ENCODE data around the gene PTH1R. TPM values are rescaled to one million over a fixed set of nuclear protein-coding genes. Genes with fewer than 3 reads are reported as not detected.

PTH1R gene
- total RNA-seq, 2 donors from 2014 or later, result 0.69 to 4.8 TPM

DNA sequence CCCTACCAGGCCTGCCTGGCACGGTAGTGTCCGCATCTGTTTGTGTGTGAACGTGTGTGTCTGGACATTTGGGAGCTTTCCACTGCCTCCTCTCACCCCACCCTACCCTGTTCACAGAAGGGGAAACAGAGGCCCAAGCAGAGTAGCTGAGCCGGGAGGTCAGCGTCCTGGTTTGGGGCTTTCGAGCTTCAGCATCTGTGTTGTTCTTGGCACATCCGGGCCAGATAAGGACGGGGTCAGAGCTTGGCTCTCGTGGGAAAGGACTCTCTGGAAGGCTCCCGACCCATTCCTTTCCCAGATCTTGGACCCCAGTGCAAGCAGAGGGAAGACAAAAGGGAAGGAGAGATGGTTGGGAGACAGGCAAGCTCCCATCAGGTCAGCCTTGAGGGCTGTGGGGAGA lies 6.3 kb upstream of the PTH1R start:
- H3K4me1 ChIP-seq (ENCODE audit: control insufficient read depth, insufficient read depth, low read length), result no peaks in the 10 kb centered on the region
- no peak overlapping the region for H3K27ac Mint-ChIP-seq
- no peaks in the 10 kb centered on the region for H3K4me1 Mint-ChIP-seq
- no peak for TF ChIP-seq CTCF (conservative IDR thresholded peaks at IDR 0.05)
- H3K36me3 ChIP-seq (ENCODE audit: control insufficient read depth, insufficient read depth, low read length), result no peaks in the 10 kb centered on the region
- no peak overlapping the region for H3K9ac ChIP-seq (ENCODE audit: extremely low read depth, low read length, poor library complexity, severe bottlenecking)
- peaks cover 49% of the 10 kb centered on the region for H3K27me3 Mint-ChIP-seq (ENCODE audit: insufficient read depth)
- H3K4me3 Mint-ChIP-seq, result no peak overlapping the region
- no peak for DNase-seq
- no peaks in the 10 kb centered on the region for H3K9me3 ChIP-seq (ENCODE audit: control insufficient read depth, low read length)
- H3K9me3 Mint-ChIP-seq, result no peaks in the 10 kb centered on the region
- no peaks in the 10 kb centered on the region for H3K36me3 Mint-ChIP-seq (ENCODE audit: low read depth)
- no peaks in the 10 kb centered on the region for H3K27me3 ChIP-seq (ENCODE audit: control insufficient read depth, insufficient read depth, low read length, poor library complexity, severe bottlenecking)
- 92% methylated on average over 6 to 10 of the region's 10 CpGs for WGBS, 2 experiments (ENCODE audit: insufficient coverage in 1 of 2, insufficient read length in 1 of 2)
- H3K27ac ChIP-seq (ENCODE audit: low read depth, low read length), result no peak overlapping the region
- H3K4me3 ChIP-seq (ENCODE audit: low read length), result no peak overlapping the region

DNA sequence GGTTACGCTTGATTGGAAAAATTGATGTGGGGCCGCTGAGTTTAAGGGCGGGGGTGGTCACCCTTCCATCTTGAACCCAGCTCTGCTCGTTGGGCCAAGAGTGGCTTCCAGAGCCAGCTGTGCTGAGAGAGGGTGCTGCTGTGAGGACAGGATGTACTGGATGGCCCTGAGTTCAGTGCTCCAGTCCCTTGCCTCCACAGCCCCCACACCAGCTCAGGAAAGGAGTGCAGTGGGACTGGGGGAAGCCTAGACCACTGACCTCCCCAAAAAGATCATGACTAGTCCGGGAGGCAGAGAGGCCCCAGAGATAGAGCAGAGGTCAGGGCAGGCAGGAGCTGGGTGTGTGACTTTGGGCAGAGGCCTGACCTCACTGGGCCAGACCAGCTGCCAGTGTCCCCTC lies 4.0 kb upstream of the PTH1R start:
- no peak for DNase-seq
- Histone ChIP-seq H3K4me3 (ENCODE audit: low read length) (no peak overlapping the region), H3K36me3 (ENCODE audit: control insufficient read depth, insufficient read depth, low read length) (no peaks in the 10 kb centered on the region), H3K9me3 (ENCODE audit: control insufficient read depth, low read length) (no peaks in the 10 kb centered on the region), H3K27me3 (ENCODE audit: control insufficient read depth, insufficient read depth, low read length, poor library complexity, severe bottlenecking) (no peaks in the 10 kb centered on the region), H3K27ac (ENCODE audit: low read depth, low read length) (no peak overlapping the region), H3K4me1 (ENCODE audit: control insufficient read depth, insufficient read depth, low read length) (peaks cover 3% of the 10 kb centered on the region), H3K9ac (ENCODE audit: extremely low read depth, low read length, poor library complexity, severe bottlenecking) (no peak overlapping the region)
- H3K4me3 Mint-ChIP-seq, result no peak overlapping the region
- H3K27ac Mint-ChIP-seq, result no peak overlapping the region
- TF ChIP-seq CTCF (conservative IDR thresholded peaks at IDR 0.05), result no peak
- 94% methylated on average over 5 of the region's 5 CpGs; no CpG with 5 or more reads in 1 of the 2 experiments for WGBS, 2 experiments (ENCODE audit: insufficient coverage in 1 of 2, insufficient read length in 1 of 2)
- no peaks in the 10 kb centered on the region for H3K36me3 Mint-ChIP-seq (ENCODE audit: low read depth)
- peaks cover under 1% of the 10 kb centered on the region for H3K4me1 Mint-ChIP-seq
- H3K9me3 Mint-ChIP-seq, result no peaks in the 10 kb centered on the region
- peaks cover 56% of the 10 kb centered on the region for H3K27me3 Mint-ChIP-seq (ENCODE audit: insufficient read depth)

- WGBS, 2 experiments (ENCODE audit: insufficient coverage in 1 of 2, insufficient read length in 1 of 2), result 80 to 83% methylated on average over 1 to 18 of the region's 18 CpGs
- no peak overlapping the region for H3K4me3 ChIP-seq (ENCODE audit: low read length)
- Mint-ChIP-seq H3K27me3 (ENCODE audit: insufficient read depth) (peaks cover 62% of the 10 kb centered on the region), H3K27ac (no peak overlapping the region), H3K4me3 (no peak overlapping the region), H3K36me3 (ENCODE audit: low read depth) (no peaks in the 10 kb centered on the region), H3K9me3 (no peaks in the 10 kb centered on the region), H3K4me1 (peaks cover 7% of the 10 kb centered on the region)
- no peaks in the 10 kb centered on the region for H3K36me3 ChIP-seq (ENCODE audit: control insufficient read depth, insufficient read depth, low read length)
- no peaks in the 10 kb centered on the region for H3K9me3 ChIP-seq (ENCODE audit: control insufficient read depth, low read length)
- DNase-seq, result no peak
- no peak for TF ChIP-seq CTCF (conservative IDR thresholded peaks at IDR 0.05)
- no peak overlapping the region for H3K9ac ChIP-seq (ENCODE audit: extremely low read depth, low read length, poor library complexity, severe bottlenecking)
- H3K27ac ChIP-seq (ENCODE audit: low read depth, low read length), result no peak overlapping the region
- H3K4me1 ChIP-seq (ENCODE audit: control insufficient read depth, insufficient read depth, low read length), result peaks cover 8% of the 10 kb centered on the region
- H3K27me3 ChIP-seq (ENCODE audit: control insufficient read depth, insufficient read depth, low read length, poor library complexity, severe bottlenecking), result no peaks in the 10 kb centered on the region
Measured at GRCh38 chr3:46874430-46874829, 3.1 kb upstream of the PTH1R start.
